ENCODE data around the gene TSEN2.
"Not testable (repeated sequence)": the region's sequence is repeated elsewhere in the genome, so short reads cannot be mapped to it uniquely, and the experiment has no call there.

TSEN2 gene

GRCh38 chr3:12446298-12446697 is 38.0 kb upstream of the TSEN2 start:
- TF ChIP-seq, protein P1, sequence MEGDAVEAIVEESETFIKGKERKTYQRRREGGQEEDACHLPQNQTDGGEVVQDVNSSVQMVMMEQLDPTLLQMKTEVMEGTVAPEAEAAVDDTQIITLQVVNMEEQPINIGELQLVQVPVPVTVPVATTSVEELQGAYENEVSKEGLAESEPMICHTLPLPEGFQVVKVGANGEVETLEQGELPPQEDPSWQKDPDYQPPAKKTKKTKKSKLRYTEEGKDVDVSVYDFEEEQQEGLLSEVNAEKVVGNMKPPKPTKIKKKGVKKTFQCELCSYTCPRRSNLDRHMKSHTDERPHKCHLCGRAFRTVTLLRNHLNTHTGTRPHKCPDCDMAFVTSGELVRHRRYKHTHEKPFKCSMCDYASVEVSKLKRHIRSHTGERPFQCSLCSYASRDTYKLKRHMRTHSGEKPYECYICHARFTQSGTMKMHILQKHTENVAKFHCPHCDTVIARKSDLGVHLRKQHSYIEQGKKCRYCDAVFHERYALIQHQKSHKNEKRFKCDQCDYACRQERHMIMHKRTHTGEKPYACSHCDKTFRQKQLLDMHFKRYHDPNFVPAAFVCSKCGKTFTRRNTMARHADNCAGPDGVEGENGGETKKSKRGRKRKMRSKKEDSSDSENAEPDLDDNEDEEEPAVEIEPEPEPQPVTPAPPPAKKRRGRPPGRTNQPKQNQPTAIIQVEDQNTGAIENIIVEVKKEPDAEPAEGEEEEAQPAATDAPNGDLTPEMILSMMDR (IDR thresholded peaks at IDR 0.05; ENCODE audit: extremely low read depth, insufficient read depth, missing control alignments), result no peak
- in situ Hi-C loops (cut with MboI; ENCODE audit: low pct_unique_long_range_greater_than_20kb, low sequenced_read_pairs, unreplicated experiment), result no loop called here
- DNase-seq (ENCODE audit: low spot score), result no peak

DNA sequence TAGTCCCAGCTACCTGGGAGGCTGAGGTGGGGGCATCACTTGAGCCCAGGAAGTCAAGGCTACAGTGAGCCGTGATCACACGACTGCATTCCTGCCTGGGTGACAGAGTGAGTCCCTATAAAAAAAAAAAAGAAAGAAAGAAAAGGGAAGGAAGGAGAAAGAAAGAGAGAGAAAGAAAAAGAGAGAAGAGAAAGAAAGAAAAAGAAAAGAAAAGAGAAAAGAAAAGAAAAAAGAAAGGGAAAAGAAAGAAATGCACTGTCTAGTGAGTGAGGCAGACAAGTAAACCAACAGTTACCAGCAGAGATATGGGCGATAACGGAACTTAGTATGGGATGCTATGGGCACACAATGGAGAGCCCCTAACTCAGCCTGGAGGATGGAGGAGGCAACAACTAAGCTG is 37.2 kb upstream of the TSEN2 start:
- TF ChIP-seq, protein P1 (IDR thresholded peaks at IDR 0.05; ENCODE audit: extremely low read depth, insufficient read depth, missing control alignments), result no peak
- DNase-seq (ENCODE audit: low spot score), result no peak
- in situ Hi-C loops (cut with MboI; ENCODE audit: low pct_unique_long_range_greater_than_20kb, low sequenced_read_pairs, unreplicated experiment), result no loop called here

DNA sequence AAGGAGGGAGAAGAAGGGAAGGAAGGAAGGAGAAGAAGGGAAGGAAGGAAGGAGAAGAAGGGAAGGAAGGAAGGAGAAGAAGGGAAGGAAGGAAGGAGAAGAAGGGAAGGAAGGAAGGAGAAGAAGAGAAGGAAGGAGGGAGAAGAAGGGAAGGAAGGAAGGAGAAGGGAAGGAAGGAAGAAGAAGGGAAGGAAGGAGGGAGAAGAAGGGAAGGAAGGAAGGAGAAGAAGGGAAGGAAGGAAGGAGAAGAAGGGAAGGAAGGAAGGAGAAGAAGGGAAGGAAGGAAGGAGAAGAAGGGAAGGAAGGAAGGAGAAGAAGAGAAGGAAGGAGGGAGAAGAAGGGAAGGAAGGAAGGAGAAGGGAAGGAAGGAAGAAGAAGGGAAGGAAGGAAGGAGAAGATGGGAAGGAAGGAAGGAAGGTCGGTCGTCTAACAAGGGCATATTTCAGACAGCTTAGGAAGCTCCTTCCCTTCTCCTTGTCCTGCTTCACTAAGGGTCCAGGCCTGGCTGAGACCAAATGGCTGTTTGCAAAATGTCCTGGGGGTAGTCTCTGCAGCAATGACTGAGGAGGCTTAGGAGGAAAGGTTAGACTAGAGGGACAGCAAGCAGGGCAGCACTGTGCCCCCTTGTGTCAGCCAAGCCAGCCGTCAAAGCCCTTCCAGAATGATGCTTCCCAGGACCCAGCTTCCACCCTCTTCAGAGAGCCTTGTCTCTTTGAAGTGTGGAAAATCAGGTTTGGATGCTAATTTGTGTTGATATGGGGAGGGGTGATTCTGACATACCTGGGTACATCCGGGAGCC is 35.7 kb upstream of the TSEN2 start:
- DNase-seq (ENCODE audit: low spot score); in situ Hi-C loops (cut with MboI; ENCODE audit: low pct_unique_long_range_greater_than_20kb, low sequenced_read_pairs, unreplicated experiment): not testable (repeated sequence)

DNA sequence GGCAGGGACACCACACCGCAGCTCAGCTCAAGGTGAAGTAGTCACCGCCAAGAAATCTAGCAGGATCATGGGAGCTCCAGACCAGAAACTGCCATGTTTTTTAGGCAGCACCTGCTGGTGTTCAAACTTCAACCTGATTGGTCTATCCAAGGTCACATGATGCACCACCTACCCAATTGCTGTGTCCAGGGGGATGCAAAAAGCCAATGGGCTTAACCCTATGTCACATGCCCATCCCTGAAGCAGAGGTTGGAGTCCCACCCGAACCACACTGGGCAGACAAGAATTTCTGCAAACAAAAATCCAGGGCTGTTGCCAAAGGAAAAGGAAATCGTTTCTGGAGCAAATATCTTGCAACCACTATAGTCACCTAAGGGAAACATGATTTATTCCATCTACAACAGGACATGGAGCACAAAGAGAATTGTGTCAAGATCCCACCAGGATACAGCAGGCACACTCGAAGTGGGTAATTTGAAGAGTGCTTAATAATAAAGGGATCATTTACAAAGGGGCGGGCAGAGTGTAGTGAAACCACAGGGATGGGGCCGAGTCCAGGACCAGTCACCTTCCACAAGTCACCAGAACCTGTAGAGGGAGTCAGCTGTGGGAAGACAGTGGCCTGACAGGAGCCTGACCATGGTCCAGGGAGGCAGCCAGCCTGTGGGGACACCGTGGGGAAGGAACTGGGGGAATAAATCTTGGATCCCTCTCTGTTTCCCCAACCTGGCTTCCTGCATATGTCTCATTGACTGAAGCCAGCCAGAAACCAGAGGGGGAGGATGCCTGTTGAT is 34.2 kb upstream of the TSEN2 start:
- in situ Hi-C loops (cut with MboI; ENCODE audit: low pct_unique_long_range_greater_than_20kb, low sequenced_read_pairs, unreplicated experiment), result no loop called here
- TF ChIP-seq, protein P1 (IDR thresholded peaks at IDR 0.05; ENCODE audit: extremely low read depth, insufficient read depth, missing control alignments), result no peak
- no peak for DNase-seq (ENCODE audit: low spot score)

DNA sequence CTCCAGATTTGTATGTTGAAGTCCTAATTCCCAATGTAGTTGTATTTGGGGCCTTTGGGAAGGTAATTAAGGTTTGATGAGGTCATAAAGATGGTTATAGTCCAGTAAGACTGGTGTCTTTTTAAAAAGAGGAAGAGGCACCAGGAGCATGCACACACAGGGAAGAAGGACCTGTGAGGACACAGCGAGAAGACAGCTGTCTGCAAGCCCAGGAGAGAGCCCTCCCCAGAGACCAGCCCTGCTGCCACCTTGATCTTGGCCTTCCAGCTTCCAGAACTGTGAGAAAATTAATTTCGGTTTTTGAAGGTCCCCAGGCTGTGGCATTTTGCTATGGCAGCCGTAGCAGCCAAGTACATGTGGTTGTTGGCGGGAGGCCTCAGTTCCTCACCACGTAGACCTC is 32.8 kb upstream of the TSEN2 start:
- DNase-seq (ENCODE audit: low spot score), result no peak
- in situ Hi-C loops (cut with MboI; ENCODE audit: low pct_unique_long_range_greater_than_20kb, low sequenced_read_pairs, unreplicated experiment), result no loop called here
- TF ChIP-seq, protein P1 (IDR thresholded peaks at IDR 0.05; ENCODE audit: extremely low read depth, insufficient read depth, missing control alignments), result no peak

GRCh38 chr3:12451960-12452359 is 32.3 kb upstream of the TSEN2 start:
- in situ Hi-C loops (cut with MboI; ENCODE audit: low pct_unique_long_range_greater_than_20kb, low sequenced_read_pairs, unreplicated experiment), result no loop called here
- TF ChIP-seq, protein P1 (IDR thresholded peaks at IDR 0.05; ENCODE audit: extremely low read depth, insufficient read depth, missing control alignments), result no peak
- DNase-seq (ENCODE audit: low spot score), result no peak
